Lower lobe of right lung (tissue), 2 donors: Measurements from ENCODE around the gene CELSR2. TPM values are rescaled to one million over a fixed set of nuclear protein-coding genes. Genes with fewer than 3 reads are reported as not detected.
A peak's percentile ranks its signal among the peaks of the same experiment; 100 is the strongest.

Experiments
- ATAC-seq, 2 donors: fragments of 200-7000 bp; cut with Tn5 transposase; one replicate each; pipeline ENCODE4 v1.9.1; 2020 to 2022; ENCODE audit warnings: mild to moderate bottlenecking in 2 of 2, moderate library complexity in 2 of 2
- DNase-seq: peaks from one replicate; pipeline ENCODE4 v3.0.0-alpha.2; 2020
- H3K27ac ChIP-seq: fragments of 200-600 bp; one replicate; pipeline ENCODE4 v1.8.0; 2022
- H3K27me3 ChIP-seq: fragments of 200-600 bp; one replicate; pipeline ENCODE4 v1.8.0; 2022; ENCODE audit warnings: low read depth
- H3K36me3 ChIP-seq: fragments of 200-600 bp; one replicate; pipeline ENCODE4 v1.8.0; 2022; ENCODE audit warnings: mild to moderate bottlenecking
- H3K4me1 ChIP-seq: fragments of 200-600 bp; one replicate; pipeline ENCODE4 v1.8.0; 2022
- H3K4me3 ChIP-seq: fragments of 200-600 bp; one replicate; pipeline ENCODE4 v1.8.0; 2022; ENCODE audit warnings: mild to moderate bottlenecking
- H3K9me3 ChIP-seq: fragments of 200-600 bp; one replicate; pipeline ENCODE4 v1.8.0; 2022
- CTCF ChIP-seq: fragments of 200-600 bp; IDR thresholded peaks from one replicate; pipeline ENCODE4 v1.8.0; 2022; ENCODE audit warnings: antibody characterized with exemption, mild to moderate bottlenecking
- intact Hi-C: fragments of 100-400 bp; cut with DNase I; formaldehyde crosslinking; loops from one replicate; pipeline ENCODE4 v1.11.0; 2022
- total RNA-seq: library from RNA; stranded (reverse); fragmentation: NEBNext Ultra II Directional; extraction: Animal tissue kit (Norgen Biotek cat#: 25700); gene quantifications from one replicate; pipeline ENCODE4 v1.2.1, GENCODE V29; 2021
- donor health status: DM: no; HTN: yes; CAD: no; lungs with severe emphysema.

The CELSR2 gene
- total RNA-seq, 1 donor from 2014 or later: 7.2 TPM

GRCh38 chr1:109261006-109261405 is 11.7 kb downstream of the CELSR2 start:
- H3K27me3 ChIP-seq: no peaks in the 10 kb centered on the region
- DNase-seq: no peak
- H3K4me1 ChIP-seq: peaks cover 8% of the 10 kb centered on the region
- H3K4me3 ChIP-seq: no peak overlapping the region
- ATAC-seq: no peak
- TF ChIP-seq CTCF: no peak
- H3K9me3 ChIP-seq: no peaks in the 10 kb centered on the region
- H3K36me3 ChIP-seq: no peaks in the 10 kb centered on the region
- intact Hi-C loops: no loop called here
- H3K27ac ChIP-seq: no peak overlapping the region

GRCh38 chr1:109261578-109261977 is 12.2 kb downstream of the CELSR2 start:
- no peak for DNase-seq
- intact Hi-C loops: no loop called here
- Histone ChIP-seq H3K27me3 (no peaks in the 10 kb centered on the region), H3K4me3 (no peak overlapping the region), H3K4me1 (peaks cover 8% of the 10 kb centered on the region), H3K36me3 (no peaks in the 10 kb centered on the region), H3K9me3 (no peaks in the 10 kb centered on the region), H3K27ac (no peak overlapping the region)
- no peak for ATAC-seq
- TF ChIP-seq CTCF: no peak

GRCh38 chr1:109262231-109263055 is 13.1 kb downstream of the CELSR2 start:
- Histone ChIP-seq H3K27me3 (no peaks in the 10 kb centered on the region), H3K36me3 (no peaks in the 10 kb centered on the region), H3K27ac (no peak overlapping the region), H3K4me3 (no peak overlapping the region), H3K9me3 (no peaks in the 10 kb centered on the region), H3K4me1 (peaks cover 8% of the 10 kb centered on the region)
- intact Hi-C loops: no loop called here
- ATAC-seq (no peak), DNase-seq (no peak)
- TF ChIP-seq CTCF: no peak

GRCh38 chr1:109263234-109263596 is 13.9 kb downstream of the CELSR2 start:
- no peak for TF ChIP-seq CTCF
- H3K4me1 ChIP-seq: peaks cover 8% of the 10 kb centered on the region
- ATAC-seq (peak; percentile 3 to 4), DNase-seq (no peak)
- intact Hi-C loops: no loop called here
- H3K9me3 ChIP-seq: no peaks in the 10 kb centered on the region
- H3K27me3 ChIP-seq: no peaks in the 10 kb centered on the region
- H3K4me3 ChIP-seq: no peak overlapping the region
- no peak overlapping the region for H3K27ac ChIP-seq
- no peaks in the 10 kb centered on the region for H3K36me3 ChIP-seq

- intact Hi-C loops: no loop called here
Measured at GRCh38 chr1:109263597-109264378, 14.4 kb downstream of the CELSR2 start.

More at GRCh38 chr1:109263597-109264378, 14.4 kb downstream of the CELSR2 start:
- Histone ChIP-seq H3K9me3 (no peaks in the 10 kb centered on the region), H3K27me3 (no peaks in the 10 kb centered on the region), H3K4me1 (peaks cover 8% of the 10 kb centered on the region), H3K36me3 (no peaks in the 10 kb centered on the region), H3K27ac (no peak overlapping the region), H3K4me3 (no peak overlapping the region)
- ATAC-seq (peak; percentile 97 to 99), DNase-seq (peak; percentile 96)
- peak; percentile 98 for TF ChIP-seq CTCF
